HG03575 (cell line): ENCODE data around the gene CNOT6L.
"Not testable (repeated sequence)": the region's sequence is repeated elsewhere in the genome, so short reads cannot be mapped to it uniquely, and the experiment has no call there.

Experiments used
- ATAC-seq: cut with Tn5 transposase; IDR thresholded peaks from one replicate; pipeline ENCODE4 v1.9.1; 2021; ENCODE audit not compliant: unreplicated experiment, insufficient number of reproducible peaks, low FRiP score; ENCODE audit errors: extremely low read depth

CNOT6L gene

GRCh38 chr4:77728420-77728819, 90.7 kb downstream of the CNOT6L start:
- no peak for ATAC-seq

DNA sequence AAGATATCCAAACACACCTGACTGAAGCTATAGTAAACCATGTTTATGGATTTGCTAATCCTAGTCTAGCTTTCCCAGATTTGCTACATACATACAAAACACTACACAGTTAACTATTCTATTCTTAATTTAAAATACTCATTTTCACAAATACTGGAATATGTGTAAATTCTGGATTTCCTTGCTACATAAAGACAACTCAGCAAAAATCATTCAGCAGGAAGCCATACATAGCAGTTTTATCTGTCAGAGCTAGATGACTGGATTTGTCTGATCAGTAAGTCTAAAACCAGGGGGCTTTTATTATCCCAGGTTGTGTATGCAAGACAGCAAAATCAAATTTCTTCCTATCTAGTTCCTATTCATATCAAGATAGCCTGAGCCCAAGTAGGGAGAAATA, 98.1 kb downstream of the CNOT6L start:
- ATAC-seq, result no peak

GRCh38 chr4:77718500-77718899, 100.7 kb downstream of the CNOT6L start:
- not testable (repeated sequence) for ATAC-seq

DNA sequence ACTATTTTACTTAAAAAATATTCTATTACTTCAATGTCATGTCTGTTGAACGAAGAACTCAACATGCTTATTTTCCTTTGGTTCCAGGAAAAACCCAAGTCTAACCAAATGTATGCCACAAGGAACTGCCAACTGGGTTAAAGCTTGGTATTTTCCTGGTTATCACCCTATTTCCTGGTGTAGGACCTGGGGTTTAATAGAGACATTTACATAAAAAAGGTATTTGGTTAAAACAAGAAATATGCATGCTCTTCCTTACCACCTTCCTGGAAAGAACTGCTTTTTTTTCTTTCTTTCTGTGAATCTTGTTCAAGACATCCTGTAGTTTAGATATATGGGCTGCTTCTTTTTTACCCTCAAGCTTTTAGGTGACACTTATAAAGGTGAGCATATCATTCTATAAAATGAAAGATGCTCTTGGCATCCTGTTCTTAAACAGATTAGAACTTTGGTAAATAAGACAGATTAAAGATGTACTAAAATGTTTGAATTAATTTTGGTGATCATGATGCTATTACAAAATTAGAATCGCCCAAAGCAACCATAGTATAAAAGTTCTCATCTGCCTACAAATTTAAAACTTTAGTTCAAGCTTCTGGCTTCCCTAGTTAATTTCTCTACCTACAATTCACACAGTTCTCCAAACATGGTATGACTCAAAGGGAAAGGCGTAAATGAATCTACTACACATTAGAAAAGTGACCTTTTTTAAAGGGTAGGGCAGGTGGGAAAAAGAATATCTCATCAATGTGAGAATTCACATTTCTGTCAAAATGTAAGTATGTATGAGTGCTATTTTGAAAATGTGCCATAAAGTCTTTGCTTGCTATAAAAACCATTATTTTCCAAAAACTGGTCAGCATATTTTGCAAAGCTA, 103.5 kb downstream of the CNOT6L start:
- ATAC-seq, result no peak

DNA sequence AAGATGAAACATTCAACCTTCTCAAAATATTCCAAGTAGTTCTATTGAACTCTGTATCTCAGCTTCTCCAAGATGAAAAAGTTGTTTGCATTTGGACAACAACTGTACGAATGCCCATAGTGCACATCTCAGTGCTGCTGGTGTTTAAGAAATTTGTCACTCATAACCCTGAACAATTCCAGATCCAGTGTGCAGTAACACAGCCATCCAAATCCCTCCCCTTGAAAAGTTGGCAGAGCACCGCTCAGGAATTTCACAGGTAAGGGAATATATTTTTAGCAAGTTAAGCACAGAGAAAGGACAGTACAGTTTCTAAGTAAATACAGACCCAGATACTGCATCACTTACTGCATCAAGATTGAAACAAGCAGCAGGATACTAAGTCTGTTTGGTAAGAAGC, 104.7 kb downstream of the CNOT6L start:
- no peak for ATAC-seq

DNA sequence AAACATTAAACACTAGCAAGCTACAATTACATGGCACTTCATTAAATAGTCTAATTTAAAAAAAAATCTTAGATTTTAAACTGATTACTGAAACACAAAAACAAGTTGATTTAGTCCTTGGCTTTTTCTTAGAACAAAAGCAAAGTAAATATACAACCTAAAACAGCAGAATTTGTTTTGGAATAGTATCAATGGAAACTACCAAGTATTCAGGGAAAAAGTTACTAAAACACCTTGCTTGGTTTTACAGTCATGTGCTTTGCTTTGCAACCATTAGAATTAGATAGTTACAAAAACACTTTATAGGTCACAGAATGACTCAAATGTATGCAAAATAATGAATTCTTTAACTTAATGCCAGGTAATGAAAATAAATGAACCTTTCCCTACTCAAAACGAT, 105.3 kb downstream of the CNOT6L start:
- ATAC-seq, result no peak

DNA sequence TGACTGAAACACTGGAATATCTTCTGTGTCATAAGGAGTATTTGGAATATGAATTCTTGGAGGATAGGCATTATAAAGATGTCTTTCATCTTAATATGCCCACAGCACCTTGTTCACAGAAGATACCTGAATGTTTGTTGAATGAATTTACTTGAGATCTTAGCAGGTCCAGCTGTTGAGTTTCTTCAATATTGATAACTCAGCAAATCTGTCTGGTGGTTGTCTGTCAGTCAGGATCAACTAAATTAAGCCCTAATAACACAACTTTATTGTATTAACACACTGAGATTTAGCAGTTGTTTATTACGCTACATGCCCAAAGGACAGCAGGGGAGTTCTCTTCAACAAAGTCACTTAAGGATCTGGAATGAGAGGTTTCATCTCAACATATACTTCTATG, 106.5 kb downstream of the CNOT6L start:
- ATAC-seq, result no peak

DNA sequence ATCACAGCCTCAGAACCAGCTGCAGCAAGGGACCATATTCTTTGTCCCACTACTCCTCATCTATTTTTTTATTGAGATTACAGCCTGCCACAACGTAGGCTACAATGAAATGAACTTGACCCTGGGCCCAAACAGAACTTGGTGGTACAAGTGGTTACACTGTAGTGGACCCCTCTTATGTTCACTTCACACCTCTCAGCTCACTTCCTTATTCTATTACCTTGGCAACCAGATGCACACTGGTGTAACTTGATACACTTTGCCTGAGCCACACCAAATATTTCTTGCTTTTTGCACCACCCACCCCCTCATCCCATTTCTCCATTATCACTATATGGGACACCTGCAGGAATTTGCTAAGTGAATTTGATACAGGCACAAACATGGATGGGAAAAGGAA, 107.7 kb downstream of the CNOT6L start:
- no peak for ATAC-seq

- no peak for ATAC-seq
Measured at GRCh38 chr4:77710684-77711083, 108.5 kb downstream of the CNOT6L start.

GRCh38 chr4:77710059-77710458, 109.1 kb downstream of the CNOT6L start:
- no peak for ATAC-seq

DNA sequence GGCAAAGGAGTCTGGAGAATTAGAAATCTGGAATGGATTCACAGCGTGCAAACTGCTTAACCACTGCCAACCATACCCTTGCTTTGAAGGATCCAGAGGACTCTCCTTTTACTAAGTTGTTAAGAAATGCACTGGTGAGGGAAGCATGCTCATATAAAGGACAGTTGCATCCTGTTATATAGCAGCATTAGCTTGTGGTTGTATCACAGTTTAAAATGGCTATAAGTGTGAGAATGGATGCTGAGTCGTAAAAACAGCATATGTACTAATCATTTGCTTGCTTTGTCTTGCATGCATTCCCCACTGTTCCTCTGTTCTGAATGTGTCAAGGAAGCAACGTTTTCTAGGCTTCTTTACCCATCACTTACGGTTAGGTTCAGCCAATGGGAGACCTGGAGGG, 112.5 kb downstream of the CNOT6L start:
- no peak for ATAC-seq

DNA sequence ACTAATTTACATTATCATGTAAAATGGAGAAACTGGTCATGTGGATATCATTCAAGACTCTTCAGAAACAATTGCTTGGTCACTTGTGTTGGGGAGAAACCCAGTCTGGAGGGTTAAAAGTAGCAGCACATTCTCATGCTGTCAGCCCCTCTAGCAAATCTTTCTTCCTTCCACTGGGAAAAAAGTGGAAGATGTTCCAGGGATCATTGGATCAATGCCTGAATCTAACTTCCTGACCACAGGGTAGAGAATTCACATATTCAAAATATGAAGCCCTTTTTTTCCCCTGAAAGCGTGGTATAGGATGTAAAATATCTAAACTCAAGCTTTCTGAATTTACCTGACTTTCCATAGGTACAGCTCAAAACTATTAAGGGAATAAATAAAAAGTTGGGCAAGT, 115.5 kb downstream of the CNOT6L start:
- no peak for ATAC-seq

DNA sequence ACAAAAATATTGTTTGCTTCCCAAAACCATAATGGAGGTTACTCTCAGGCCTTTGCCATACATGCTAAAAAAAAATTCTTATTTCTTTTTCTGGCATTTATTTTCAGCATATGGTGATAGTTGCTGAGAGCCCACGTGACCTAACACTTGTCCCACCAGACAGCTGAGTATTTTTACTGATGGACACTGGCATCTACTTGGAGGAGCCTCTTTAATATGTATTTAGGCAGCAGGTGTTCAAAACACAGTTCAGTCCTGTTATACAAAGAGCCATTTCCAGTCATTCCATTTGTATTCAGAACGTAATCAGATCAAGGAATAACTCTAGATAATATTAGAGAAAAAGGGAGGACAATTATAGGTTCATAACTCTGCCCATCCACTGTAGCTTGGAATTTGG, 118.0 kb downstream of the CNOT6L start:
- no peak for ATAC-seq

DNA sequence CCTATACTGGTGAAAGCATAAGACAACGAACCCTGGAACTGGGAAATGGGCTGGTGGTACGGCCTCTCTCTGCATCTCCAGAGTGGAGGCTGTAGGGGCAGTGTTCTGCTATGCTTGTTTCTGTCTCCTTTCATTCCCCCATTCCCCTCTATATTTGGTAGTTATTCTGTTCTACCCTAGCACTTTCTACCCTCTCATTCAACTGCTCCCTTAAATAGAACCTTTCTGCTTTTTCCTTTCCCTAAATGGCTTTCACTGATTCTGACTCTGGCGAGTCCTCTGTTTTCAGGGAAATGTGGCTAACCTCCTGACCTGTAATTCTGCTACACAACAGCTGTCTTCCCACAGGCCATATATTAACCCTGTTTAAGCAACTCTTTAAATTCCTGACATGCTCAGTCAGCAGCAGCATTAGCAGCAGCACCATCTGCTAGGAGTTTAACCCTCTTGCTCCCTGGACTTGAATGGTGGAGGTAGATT, 119.4 kb downstream of the CNOT6L start:
- ATAC-seq, result no peak

GRCh38 chr4:77697860-77698590, 121.1 kb downstream of the CNOT6L start:
- ATAC-seq, result no peak

GRCh38 chr4:77695774-77696173, 123.4 kb downstream of the CNOT6L start:
- ATAC-seq, result no peak

DNA sequence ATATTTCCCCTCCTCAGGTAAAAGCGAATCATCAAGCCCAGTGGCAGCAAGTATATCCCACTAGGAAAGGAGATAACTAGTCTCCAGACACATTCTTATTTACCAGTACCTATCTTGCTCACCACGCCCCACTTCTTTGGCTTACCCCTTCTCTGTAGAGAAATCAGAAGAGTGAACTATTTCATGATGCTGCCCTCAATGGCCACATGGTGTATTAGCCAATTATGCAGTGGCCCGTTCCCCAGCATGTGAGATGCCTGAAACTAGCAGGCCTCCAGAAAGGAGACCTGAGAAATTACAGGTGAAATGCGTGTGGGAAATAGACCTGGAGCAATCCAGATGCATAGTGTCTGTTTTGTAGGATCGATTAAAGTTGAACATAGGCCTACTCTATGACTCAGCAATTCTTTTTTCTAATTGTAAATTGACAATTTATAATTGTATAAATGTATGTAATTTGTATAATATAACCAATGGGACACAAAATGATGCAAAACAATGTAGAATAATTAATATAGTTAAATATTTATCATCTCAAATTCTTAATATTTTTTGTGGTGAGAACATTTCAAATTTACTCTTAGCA, 126.2 kb downstream of the CNOT6L start:
- no peak for ATAC-seq

DNA sequence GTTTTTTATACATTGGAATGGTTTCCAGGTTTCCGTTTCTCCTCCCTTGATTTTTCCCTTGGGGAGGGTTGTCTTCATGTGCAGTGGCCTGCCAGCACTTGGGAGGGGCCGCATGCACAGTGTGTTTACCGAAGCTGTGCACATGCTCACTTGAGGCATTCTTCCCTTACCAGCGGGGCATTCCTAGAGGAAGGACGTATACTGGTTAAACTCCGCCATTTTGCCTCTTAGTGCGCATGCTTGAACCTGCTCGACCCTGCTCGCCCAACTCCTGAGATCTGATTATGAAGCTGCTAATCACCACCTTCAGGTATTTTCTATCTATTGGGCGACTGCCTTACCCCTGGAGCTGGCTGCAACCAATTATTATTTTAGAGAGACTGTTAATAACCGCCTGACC, 137.4 kb downstream of the CNOT6L start:
- no peak for ATAC-seq

DNA sequence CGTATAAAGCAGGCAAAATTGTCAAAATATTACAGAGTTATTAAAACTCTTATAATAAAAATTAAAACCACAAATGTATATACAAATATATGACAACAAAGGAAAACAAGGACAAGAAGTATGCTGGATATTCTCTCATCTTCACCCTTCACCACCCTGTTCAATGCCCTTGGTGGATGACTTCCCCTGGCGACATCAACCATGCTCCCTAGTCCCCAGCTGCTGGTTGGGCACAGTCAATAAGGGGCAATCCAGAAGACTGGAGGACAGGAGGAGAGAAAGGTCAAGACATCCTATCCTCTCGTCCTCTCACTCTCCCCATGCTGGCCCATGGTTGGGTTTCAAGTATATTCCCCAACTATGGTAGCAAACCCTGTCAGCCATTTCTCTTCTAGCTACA, 142.3 kb downstream of the CNOT6L start:
- no peak for ATAC-seq

- ATAC-seq, result no peak
Measured at GRCh38 chr4:77671051-77671450, 148.1 kb downstream of the CNOT6L start.
